22Rv1 (cell line): ENCODE measurements around the gene CACNA1A.

Experiments used
- CTCF ChIP-seq: fragments of 450-650 bp; IDR thresholded peaks from 2 replicates; pipeline ENCODE4 v1.5.1; 2017; ENCODE audit warnings: mild to moderate bottlenecking
- ZFX ChIP-seq: fragments of 450-650 bp; IDR thresholded peaks from 2 replicates; pipeline ENCODE4 v1.6.1; 2017; ENCODE audit warnings: antibody characterized with exemption, borderline replicate concordance

- TF ChIP-seq CTCF (no peak), ZFX (no peak)
Observed at GRCh38 chr19:13400296-13400695, 106.0 kb downstream of the CACNA1A start.
